GM19328 (cell line): Measurements from ENCODE around the gene MICAL3.

Experiments used
- ATAC-seq: cut with Tn5 transposase; IDR thresholded peaks from one replicate; pipeline ENCODE4 v1.9.1; 2021; ENCODE audit warnings: mild to moderate bottlenecking, moderate library complexity; ENCODE audit not compliant: unreplicated experiment

Gene MICAL3

DNA sequence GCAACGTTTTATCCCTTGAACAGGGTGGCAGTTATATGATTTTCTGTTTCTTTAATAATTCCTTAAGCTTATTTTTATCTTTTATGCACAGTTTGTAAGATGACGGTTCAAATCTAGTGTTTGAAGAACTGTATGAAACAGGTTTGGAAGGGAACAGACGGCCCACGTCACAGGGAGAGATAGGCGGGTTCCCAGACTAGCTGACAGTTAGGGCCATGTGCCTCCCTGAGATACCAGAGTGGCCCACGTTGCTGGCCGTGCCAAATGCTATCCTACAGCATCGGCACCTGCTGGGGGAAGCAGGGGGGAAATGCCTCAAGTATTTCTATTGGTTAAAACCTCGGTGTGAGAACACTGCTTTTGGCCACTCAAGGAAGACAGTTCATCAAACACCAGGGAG, 199.9 kb downstream of the MICAL3 start:
- no peak for ATAC-seq

DNA sequence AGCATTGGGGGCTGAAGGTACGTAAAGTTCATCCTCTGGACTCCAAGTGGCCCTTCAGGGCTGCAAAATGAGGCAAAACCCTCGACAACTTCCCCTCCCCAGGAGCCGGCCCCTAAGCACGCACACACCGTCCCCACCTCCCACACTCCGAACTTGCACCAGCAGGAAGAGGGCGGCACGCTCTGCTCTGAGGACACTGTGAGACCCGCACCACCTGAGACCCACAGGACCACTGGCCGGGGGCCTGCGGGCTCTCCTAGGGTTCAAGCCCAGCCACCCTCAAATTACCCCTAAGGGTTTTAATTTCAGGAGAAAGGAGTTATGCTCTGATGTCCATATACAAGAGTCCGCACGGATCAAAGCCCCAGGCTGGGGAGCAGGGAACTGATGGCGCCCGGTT, 200.4 kb downstream of the MICAL3 start:
- no peak for ATAC-seq

DNA sequence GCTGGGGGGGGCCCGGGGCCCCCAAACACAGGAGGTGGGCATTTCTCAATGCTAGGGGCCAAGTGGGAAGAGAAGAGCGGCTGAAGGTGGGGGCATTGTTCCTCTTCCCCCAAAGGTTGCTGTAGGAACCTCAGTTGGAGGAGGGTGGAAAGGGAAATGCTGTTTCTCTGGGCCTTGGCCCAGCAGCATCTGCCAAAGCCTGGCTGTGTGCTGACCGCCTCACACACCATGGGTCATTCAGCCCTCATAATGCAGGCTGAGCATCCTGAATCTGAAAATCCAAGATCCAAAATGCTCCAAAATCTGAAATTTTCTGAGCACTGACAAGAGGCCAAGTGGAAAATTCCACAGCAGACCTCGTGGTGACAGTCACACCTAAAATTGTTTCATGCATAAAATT, 201.1 kb downstream of the MICAL3 start:
- ATAC-seq, result no peak

DNA sequence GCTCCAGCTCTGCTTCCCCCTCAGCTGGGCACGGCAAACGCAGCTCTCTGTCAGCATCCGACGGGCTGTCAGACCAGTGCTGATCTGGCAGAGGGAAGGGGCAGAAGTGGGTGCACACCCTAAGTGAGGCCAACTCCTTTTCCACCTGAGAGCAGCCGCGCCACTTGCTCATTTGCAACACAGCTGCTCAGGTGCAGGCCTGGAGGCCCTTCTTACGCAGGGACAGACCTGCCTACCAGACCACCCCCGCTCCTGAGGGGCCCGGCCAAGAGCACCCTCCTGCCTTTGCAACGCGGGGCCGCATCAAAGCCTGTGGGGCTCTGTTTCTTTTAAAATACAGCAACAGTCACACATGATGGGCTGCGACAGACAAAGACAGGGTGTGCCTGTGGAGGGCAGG, 202.3 kb downstream of the MICAL3 start:
- ATAC-seq, result no peak

- ATAC-seq, result no peak
Measured at GRCh38 chr22:17820879-17821439, 203.4 kb downstream of the MICAL3 start.

DNA sequence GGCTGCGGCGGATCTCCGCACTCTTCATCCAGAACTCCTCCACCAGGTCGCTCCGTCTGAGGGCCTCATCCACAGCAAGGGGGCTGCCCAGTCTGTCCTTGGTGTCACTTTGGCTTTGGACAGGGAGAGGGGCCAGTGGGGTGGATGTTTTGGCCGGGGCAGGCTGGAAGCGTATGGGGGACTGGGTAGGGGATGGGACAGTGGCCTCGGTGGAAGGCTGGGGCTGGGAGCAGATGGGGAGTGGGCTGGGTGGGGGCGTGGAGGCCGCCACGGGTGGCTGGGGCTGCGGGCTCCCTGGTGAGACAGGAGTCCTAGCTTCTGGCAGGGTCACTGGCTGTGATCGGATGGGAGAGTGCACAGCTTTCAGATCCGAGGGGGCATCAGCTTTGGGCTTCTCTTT, 205.7 kb downstream of the MICAL3 start:
- ATAC-seq, result no peak

- no peak for ATAC-seq
Measured at GRCh38 chr22:17818180-17818579, 206.2 kb downstream of the MICAL3 start.

- no peak for ATAC-seq
Measured at GRCh38 chr22:17817511-17818065, 206.8 kb downstream of the MICAL3 start.

DNA sequence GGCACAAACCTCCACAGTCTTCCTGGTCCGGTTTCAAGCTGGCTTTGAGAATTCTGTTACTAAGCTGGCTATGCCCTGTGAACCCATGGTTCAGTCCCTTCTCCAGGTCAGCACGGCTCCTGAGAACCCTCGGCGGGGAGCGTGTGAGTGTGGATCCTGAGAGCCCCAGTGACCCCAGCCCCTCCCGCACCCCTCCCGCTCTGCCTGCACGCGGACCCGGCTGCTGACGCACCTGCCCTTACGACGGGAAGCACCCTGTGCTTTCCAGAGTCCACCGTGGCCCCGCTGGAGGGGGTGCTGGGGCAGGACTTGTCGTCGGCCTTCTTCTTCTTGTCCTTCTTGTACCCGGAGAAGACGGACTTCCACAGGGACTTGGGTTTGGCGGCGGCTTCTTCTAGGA, 207.3 kb downstream of the MICAL3 start:
- ATAC-seq, result no peak

DNA sequence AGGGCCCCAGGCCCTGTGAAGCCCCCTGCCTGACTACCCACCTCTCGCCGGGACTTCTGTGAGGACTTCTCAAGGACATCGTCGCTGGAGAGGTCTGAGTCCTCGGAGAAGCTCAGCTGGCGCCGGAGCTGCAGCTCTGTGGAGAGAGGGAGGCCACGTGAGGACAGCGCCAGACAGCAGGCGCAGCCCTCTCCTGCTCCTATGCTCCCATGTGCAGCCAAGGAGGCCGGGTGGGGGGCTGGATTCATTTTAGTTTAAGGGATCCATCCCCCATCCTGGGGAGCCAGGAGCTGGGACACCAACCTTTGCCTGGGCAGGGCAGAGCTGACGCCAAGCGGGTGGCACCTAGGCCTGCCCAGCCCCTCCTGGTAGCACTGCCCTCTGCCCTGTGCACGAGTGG, 207.7 kb downstream of the MICAL3 start:
- no peak for ATAC-seq

- no peak for ATAC-seq
Measured at GRCh38 chr22:17815703-17816254, 208.6 kb downstream of the MICAL3 start.

DNA sequence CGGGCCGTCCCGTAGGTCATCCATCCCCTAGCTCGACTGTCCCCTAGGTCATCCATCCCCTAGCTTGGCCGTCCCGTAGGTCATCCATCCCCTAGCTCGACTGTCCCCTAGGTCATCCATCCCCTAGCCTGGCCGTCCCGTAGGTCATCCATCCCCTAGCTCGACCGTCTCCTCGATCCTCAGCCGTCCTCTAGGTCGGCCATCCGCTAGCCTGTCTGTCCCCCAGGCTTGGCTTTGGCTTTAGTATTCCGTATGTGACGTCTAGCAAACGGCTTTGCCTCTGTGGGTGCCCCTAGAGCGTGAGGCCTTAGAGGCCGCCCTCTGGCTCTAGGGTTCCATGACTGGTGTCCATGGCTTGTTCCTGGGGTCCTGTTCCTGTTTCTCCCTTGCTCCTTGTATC, 209.5 kb downstream of the MICAL3 start:
- ATAC-seq, result no peak

DNA sequence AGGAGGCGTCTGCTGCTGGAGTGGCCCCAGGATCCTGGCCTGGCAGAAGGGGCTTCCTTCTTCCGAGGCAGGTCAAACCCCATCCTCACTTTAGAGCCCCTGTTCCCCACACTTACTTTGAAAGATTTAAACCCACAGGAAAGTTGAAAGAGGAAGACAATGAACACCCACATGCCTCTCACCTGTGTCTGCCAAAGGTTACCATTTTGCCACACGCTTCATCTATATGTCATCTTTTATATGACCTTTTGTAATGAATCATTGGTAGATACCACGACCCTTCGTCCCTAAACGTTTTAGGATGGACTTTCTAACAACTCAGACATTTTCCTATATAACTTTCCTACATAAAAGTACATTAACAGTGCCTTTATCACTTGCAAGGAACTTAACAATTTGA, 210.3 kb downstream of the MICAL3 start:
- no peak for ATAC-seq

DNA sequence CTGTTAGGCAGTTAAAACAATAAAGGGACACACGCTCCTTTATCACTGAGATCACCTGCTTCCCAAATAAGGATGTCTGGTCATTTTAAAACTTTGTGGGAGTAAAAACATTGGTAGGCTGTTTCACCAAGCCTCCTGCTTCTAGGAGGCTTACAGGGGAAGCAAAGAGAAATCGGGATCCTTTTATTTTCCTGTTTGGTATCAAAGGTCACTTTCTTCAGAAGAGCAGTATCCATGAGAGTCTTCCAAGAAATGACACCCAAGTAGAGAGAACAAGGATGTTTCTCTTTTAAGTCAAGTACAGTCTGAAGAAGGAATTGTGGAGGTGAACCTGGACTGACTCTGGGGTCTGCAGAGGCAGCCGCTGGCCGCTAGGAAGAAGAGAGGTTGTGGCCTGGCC, 213.2 kb downstream of the MICAL3 start:
- ATAC-seq, result no peak

DNA sequence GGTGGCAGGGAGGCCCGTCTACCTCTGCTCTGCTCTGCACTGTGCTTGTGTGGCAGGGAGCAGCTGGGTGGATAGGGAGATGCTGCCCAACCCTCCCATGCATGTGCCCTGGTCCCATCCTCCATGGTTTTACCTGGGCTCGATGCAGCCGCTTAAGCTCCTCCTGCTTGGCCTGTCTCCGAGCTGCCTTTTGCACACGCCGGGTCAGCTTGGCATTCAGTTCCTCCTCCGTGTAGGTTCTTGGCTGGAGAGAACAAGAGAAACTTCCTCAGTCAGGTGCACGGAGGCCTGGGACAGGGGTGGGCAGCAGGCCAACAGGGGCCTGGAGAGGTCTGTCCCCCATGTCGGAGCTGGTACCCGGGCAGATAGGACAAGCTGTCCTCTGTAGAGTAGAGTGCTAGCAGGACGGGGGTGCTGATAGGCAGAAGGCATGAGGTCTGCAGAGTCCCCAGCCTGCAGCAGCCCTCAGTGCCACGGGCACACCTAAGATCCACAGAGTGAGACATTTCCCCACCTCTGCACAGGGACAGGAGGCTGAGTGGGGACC, 213.7 kb downstream of the MICAL3 start:
- no peak for ATAC-seq

DNA sequence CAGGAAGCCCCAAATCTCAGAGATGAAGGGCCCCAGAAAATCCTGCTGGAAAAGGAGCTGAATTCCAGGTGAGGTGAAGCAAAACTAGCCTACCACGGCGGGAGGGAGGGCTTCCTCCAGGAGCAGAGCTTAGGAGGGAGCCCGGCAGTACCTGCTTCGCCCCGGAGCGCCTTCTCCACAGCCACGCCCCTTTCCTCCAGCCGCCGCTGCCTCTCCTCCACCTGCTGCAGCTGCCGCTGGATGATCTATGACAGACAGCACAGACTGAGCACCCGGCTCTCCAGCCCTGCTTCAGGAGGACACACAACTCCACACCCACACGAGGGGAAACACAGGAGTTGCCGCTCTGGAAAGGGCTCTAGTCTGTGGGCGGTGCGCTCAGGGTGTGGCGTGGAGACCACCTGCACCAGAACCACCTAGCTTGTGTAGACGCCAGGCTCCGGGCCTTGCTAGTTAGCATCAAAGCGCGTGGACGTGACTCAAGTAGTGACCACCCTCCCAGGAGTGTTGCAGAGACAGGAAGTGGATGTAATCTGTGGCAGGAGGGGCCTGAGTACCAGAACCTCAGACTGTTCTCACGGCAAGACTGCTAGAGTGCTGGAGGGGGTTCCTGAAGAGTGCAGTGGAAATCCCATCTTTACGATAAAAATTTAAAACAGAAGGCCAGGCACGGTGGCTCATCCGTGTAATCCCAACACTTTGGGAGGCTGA, 215.5 kb downstream of the MICAL3 start:
- no peak for ATAC-seq

DNA sequence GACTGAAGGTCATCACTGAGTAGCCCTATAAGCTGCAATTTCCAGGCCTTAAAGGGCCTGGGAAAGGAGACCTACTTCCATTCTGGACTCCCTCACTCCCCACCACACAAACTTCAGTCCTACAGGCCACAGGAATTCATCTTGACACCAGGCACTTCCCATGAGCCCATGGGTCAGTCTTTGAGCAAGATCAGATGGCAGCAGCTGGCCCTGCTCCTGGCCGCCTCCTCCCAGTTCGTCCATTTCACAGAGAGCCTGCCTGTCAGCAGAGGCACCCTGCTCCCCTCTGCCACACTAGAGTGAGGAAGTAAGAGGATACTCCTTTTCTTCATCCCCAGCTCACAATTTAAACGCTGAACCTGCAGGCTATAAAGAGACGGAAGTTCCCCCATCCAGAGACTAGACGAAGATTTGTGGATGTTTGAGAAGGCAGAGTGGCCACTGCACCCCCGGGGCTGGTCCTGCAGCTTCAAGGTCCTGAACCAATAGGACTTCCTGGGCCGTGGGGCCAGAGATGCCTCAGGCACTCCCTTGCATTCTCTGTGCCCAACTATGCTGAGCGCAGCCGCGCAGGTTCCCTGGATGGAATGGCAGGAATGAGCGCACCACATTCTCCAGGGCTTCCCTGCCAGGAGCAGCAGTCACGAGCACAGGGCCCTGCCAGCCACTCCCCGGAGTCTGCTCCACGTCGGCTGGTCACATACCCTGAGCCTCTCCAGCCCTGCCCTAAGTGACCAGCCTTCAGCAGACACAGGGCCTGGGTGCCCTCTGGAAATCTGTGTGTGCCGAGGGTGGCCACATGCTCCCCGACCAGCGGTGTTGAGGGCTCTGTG, 216.6 kb downstream of the MICAL3 start:
- ATAC-seq, result no peak

GRCh38 chr22:17807086-17807485, 217.3 kb downstream of the MICAL3 start:
- ATAC-seq, result no peak

GRCh38 chr22:17806437-17806836, 217.9 kb downstream of the MICAL3 start:
- ATAC-seq, result no peak

DNA sequence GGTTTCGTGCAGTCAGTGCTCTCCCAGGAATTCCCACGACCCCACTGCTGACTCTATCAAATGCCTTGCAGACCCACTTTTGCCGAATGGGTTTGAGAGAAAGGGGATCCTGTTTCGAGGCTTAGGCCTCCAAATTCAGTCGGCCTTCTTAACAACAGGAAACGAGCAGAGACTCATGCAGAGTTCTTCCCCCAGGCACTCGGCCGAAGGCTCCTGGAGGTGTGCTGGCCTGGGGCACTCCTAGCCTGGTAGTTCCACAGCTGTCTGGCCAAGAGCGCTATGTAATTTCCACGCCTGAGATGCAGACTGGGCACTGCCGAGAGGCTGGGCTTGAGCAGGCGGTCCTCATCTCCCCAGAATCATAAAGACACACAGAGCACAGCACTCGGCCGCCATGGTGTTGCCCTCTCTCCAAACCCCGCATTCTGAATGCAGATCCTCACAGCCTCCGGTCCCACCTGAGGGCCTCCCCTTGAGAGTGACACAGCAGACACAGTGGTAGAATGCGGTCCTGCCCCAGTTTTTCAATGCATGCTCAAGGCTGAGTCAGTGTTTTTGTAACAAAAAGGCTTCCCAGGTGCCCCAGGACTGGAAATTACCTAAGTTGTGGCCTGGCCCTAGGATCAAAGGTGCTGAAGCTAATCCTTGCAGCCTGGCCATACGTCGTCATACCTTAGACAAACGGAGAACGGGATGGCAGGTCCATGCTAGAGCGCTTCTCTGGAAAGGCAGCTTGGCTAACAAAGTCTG, 219.9 kb downstream of the MICAL3 start:
- ATAC-seq, result no peak
